SK-N-MC (cell line): Measurements from ENCODE around the gene PPP6R3.

Experiments
- DNase-seq: peaks from one replicate; pipeline ENCODE4 v3.0.0-alpha.2; 2011; ENCODE audit warnings: low read depth, low spot score
- H3K27ac ChIP-seq: fragments of 200-600 bp; sonication (generic); 2 replicates; pipeline ENCODE4 v1.5.1; 2016; ENCODE audit warnings: mixed run types
- H3K36me3 ChIP-seq: fragments of 200-600 bp; sonication (generic); 2 replicates; pipeline ENCODE4 v1.6.1; 2017; ENCODE audit warnings: antibody characterized with exemption, low read length, mixed read lengths; ENCODE audit not compliant: insufficient read depth
- H3K4me3 ChIP-seq: fragments of 200-600 bp; sonication (generic); 2 replicates; pipeline ENCODE4 v1.5.1; 2016
- H3K9ac ChIP-seq: fragments of 200-600 bp; sonication (generic); 2 replicates; pipeline ENCODE4 v1.8.0; 2017; ENCODE audit warnings: mixed run types, mixed read lengths; ENCODE audit not compliant: insufficient read length
- H3K9me3 ChIP-seq: fragments of 200-600 bp; sonication (generic); 2 replicates; pipeline ENCODE4 v1.6.1; 2017; ENCODE audit warnings: low read depth, mild to moderate bottlenecking, antibody characterized with exemption, low read length, moderate library complexity, mixed read lengths
- EZH2 ChIP-seq: fragments of 200-600 bp; sonication (generic); IDR thresholded peaks from one replicate; pipeline ENCODE4 v1.6.1; 2017; ENCODE audit warnings: antibody characterized with exemption
- FOXP2 ChIP-seq: optimal IDR thresholded peaks from 2 replicates; pipeline ENCODE3; 2011; ENCODE audit warnings: mild to moderate bottlenecking, moderate library complexity; ENCODE audit not compliant: insufficient read depth; ENCODE audit errors: extremely low read length, control extremely low read depth
- POLR2AphosphoS5 ChIP-seq: IDR thresholded peaks from 2 replicates; pipeline ENCODE4 v1.6.1; 2012; ENCODE audit warnings: mild to moderate bottlenecking, low read depth, low read length, borderline replicate concordance

Gene PPP6R3

DNA sequence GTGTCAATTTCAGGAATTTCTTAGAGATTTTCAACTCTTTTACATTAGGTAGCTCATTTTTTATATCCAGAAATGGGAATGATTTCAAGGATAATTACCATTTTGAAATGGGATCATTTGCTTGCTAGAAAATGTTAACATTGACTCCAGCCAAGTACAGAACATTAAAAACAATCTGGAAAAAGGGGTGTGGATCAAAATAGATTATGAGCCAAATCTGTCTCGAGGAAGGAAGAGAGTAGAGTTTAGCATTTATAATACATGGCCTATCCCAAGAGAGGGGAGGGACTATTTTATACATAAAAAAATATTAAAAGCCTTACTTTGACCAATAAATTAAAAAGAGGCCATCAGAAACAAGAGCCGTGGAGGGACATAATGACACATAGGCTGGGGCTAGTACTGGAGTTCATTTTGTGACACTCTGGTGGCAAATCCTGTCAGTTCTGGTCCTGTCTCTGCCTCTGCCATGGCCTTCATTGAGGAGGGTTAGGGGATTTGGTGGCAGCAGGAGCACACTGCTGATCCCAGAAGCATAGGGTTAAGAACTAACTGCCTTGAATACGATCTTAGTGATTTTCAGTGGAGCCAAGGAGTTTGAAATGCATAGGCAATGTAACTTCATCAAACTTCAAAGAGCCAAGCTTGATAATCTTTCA lies 20.4 kb downstream of the PPP6R3 start:
- peaks cover 54% of the 10 kb centered on the region for H3K36me3 ChIP-seq
- TF ChIP-seq FOXP2 (no peak), EZH2 (no peak), POLR2AphosphoS5 (no peak)
- no peak overlapping the region for H3K9ac ChIP-seq
- no peak overlapping the region for H3K4me3 ChIP-seq
- no peak for DNase-seq
- no peak overlapping the region for H3K27ac ChIP-seq
- H3K9me3 ChIP-seq = peaks cover 13% of the 10 kb centered on the region

DNA sequence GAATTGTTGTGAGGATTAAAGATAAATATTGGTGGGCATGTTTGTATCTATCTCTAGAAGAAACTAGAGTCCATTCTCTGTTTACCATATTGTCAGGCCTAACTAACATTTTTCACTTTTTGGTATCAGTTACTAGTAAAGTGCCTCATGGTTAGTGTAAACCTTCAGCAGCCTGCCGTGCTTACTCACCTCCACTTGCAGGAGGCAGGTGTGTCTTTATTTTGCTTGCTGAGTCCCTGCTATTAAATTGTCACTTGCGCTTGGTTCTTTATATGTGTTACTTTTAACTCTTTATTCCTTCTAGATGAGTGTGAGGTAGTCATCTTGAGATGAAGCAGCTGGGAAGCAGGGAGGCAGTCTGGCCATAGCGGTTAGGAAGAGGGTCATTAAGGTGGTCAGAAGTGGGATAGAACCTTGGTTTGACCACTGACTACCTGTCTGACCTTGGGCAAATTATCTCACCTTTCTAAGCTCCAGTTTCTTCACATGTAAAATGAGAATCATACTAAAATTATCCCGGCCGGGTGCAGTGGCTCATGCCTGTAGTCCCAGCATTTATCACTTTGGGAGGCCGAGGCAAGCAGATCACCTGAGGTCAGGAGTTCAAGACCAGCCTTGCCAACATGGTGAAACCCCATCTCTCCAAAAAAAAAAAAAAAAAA lies 21.2 kb downstream of the PPP6R3 start:
- DNase-seq = no peak
- H3K27ac ChIP-seq = no peak overlapping the region
- H3K9ac ChIP-seq = no peak overlapping the region
- H3K4me3 ChIP-seq = no peak overlapping the region
- H3K9me3 ChIP-seq = peaks cover 13% of the 10 kb centered on the region
- H3K36me3 ChIP-seq = peaks cover 52% of the 10 kb centered on the region
- no peak for TF ChIP-seq FOXP2
- TF ChIP-seq POLR2AphosphoS5 = no peak
- no peak for TF ChIP-seq EZH2

DNA sequence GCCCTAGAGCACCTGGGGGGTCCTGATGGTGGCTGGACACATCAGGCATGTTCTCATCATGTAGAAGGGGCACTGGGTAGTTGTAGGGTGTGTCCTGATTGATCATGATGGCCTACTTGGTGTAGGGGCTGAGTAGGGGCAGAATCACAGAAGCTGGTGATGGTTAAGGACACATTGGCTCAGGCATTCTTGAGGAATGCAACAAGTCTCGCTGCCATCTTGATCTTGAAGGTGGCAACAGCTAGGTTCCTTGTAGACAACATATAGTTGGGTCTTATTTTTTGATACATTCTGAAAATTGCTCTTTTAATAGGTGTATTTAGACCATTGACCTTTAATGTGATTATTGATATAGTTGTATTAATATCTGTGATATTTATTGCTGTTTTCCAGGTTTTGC lies 28.1 kb downstream of the PPP6R3 start:
- no peak for TF ChIP-seq EZH2
- no peak for TF ChIP-seq POLR2AphosphoS5
- TF ChIP-seq FOXP2 = no peak
- DNase-seq = no peak
- Histone ChIP-seq H3K9ac (no peak overlapping the region), H3K4me3 (no peak overlapping the region), H3K27ac (no peak overlapping the region), H3K9me3 (no peaks in the 10 kb centered on the region), H3K36me3 (peaks cover 22% of the 10 kb centered on the region; the same call in 1 of the 2 replicates)

DNA sequence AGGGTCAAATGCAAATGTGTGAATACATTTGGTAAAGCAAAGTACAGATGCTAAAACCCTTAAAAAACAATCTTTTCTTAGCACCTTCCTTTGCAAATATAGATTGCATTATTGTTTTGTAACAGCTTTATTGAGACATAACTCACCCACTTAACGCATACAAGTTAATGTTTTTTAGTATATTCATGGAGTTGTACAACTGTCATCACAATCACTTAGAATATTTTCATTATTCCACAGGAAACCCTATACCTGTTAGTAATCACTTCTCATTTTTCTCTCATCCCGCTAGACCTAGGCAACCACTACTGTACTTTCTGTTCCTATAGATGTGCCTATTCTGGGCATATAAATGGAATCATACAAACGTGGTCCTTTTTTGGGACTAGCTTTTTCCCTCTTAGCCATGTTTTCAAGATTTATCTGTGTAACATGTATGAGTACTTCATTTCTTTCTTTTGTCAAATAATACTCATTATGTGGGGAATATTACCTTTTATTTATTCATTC lies 34.7 kb downstream of the PPP6R3 start:
- Histone ChIP-seq H3K27ac (no peak overlapping the region), H3K36me3 (peaks cover 4% of the 10 kb centered on the region; the same call in 1 of the 2 replicates), H3K4me3 (no peak overlapping the region), H3K9ac (no peak overlapping the region), H3K9me3 (no peaks in the 10 kb centered on the region)
- TF ChIP-seq FOXP2 (no peak), POLR2AphosphoS5 (no peak), EZH2 (no peak)
- no peak for DNase-seq

DNA sequence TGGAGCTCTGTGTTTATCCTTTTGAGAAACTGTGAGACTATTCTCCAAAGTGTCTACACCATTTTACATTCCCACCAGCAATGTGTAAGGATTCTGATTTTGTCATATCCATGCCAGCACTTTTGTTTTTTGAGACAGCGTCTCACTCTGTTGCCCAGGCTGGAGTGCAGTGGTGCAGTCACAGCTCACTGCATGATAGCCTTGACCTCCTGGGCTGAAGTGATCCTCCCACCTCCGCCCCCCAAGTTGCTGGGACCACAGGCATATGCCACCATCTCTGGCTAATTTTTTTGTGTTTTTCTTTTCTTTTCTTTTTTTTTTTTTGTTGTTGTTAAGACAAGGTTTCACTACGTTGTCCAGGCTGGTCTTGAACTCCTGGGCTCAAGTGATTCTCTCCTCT lies 35.3 kb downstream of the PPP6R3 start:
- peaks cover 4% of the 10 kb centered on the region; the same call in 1 of the 2 replicates for H3K36me3 ChIP-seq
- H3K9me3 ChIP-seq = no peaks in the 10 kb centered on the region
- TF ChIP-seq EZH2 = no peak
- no peak for TF ChIP-seq FOXP2
- TF ChIP-seq POLR2AphosphoS5 = no peak
- no peak overlapping the region for H3K27ac ChIP-seq
- no peak overlapping the region for H3K4me3 ChIP-seq
- no peak for DNase-seq
- H3K9ac ChIP-seq = no peak overlapping the region

DNA sequence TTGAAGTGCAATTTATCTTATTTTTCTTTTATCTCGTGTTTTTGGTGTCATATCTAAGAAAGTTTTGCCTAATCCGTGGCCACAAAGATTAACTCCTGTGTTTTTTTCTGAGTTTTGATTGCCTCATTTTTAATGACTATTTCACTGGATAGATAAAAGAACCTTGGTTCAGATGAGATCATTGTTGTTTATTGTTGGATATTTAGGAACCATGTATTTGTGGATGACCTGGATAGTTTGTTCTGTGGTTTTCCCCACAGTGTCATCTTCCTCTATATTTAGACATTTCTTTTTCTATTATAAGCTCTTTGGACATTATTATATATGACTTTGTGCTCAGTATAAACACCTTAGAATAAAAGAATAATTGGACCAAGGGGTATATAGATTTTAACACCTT lies 37.2 kb downstream of the PPP6R3 start:
- TF ChIP-seq EZH2 (no peak), FOXP2 (no peak), POLR2AphosphoS5 (no peak)
- H3K9me3 ChIP-seq = no peaks in the 10 kb centered on the region
- no peak overlapping the region for H3K4me3 ChIP-seq
- H3K36me3 ChIP-seq = no peaks in the 10 kb centered on the region; the same call in 1 of the 2 replicates
- DNase-seq = no peak
- no peak overlapping the region for H3K27ac ChIP-seq
- H3K9ac ChIP-seq = no peak overlapping the region

- no peak for TF ChIP-seq FOXP2
- no peak for TF ChIP-seq POLR2AphosphoS5
- no peak for TF ChIP-seq EZH2
Observed at GRCh38 chr11:68498321-68498720, 37.8 kb downstream of the PPP6R3 start.

More at GRCh38 chr11:68498321-68498720, 37.8 kb downstream of the PPP6R3 start:
- Histone ChIP-seq H3K4me3 (no peak overlapping the region), H3K27ac (no peak overlapping the region), H3K9me3 (no peaks in the 10 kb centered on the region), H3K9ac (no peak overlapping the region), H3K36me3 (no peaks in the 10 kb centered on the region)
- no peak for DNase-seq
